ENCODE measurements around the gene IMPACT. TPM values are rescaled to one million over a fixed set of nuclear protein-coding genes. Genes with fewer than 3 reads are reported as not detected.

The IMPACT gene
- 10.8 TPM for polyA plus RNA-seq (2012; ENCODE audit: insufficient read length, low read depth)

GRCh38 chr18:24426398-24427294, at the start of gene IMPACT:
Gene IMPACT, plus strand, starts transcription at chr18:24426670. Its CDS starts 87 bp downstream, at chr18:24426757.
- peak; percentile 70; the same call in 1 of the 2 replicates for TF ChIP-seq TAF1 (IDR thresholded peaks at IDR 0.05; ENCODE audit: borderline replicate concordance, insufficient read depth, low read length)
- peak; percentile 91 for TF ChIP-seq FOXP2 (optimal IDR thresholded peaks at IDR 0.05; ENCODE audit: borderline replicate concordance, extremely low read depth, extremely low read length, insufficient read depth)
- peak; percentile 88 for TF ChIP-seq POLR2AphosphoS5 (IDR thresholded peaks at IDR 0.05; ENCODE audit: low read depth, low read length)
- no peak for TF ChIP-seq REST (IDR thresholded peaks at IDR 0.05; ENCODE audit: insufficient read depth in 1 of 2, low read depth in 2 of 2, low read length in 2 of 2)
- TF ChIP-seq SIN3A (IDR thresholded peaks at IDR 0.05; ENCODE audit: borderline replicate concordance, insufficient read depth, low read length) = no peak; the same call in 1 of the 2 replicates

- TF ChIP-seq TAF1 (IDR thresholded peaks at IDR 0.05; ENCODE audit: borderline replicate concordance, insufficient read depth, low read length) = no peak
These were observed 47.9 kb upstream of the IMPACT start for GRCh38 chr18:24378598-24378997.

GRCh38 chr18:24380163-24380747, 46.2 kb upstream of the IMPACT start:
- TF ChIP-seq REST (IDR thresholded peaks at IDR 0.05; ENCODE audit: insufficient read depth in 1 of 2, low read depth in 2 of 2, low read length in 2 of 2) = no peak
- no peak for TF ChIP-seq SIN3A (IDR thresholded peaks at IDR 0.05; ENCODE audit: borderline replicate concordance, insufficient read depth, low read length)

GRCh38 chr18:24381126-24381525, 45.3 kb upstream of the IMPACT start:
- no peak for TF ChIP-seq TAF1 (IDR thresholded peaks at IDR 0.05; ENCODE audit: borderline replicate concordance, insufficient read depth, low read length)
- no peak for TF ChIP-seq FOXP2 (optimal IDR thresholded peaks at IDR 0.05; ENCODE audit: borderline replicate concordance, extremely low read depth, extremely low read length, insufficient read depth)
- TF ChIP-seq SIN3A (IDR thresholded peaks at IDR 0.05; ENCODE audit: borderline replicate concordance, insufficient read depth, low read length) = no peak
- TF ChIP-seq POLR2AphosphoS5 (IDR thresholded peaks at IDR 0.05; ENCODE audit: low read depth, low read length) = no peak
- no peak for TF ChIP-seq REST (IDR thresholded peaks at IDR 0.05; ENCODE audit: insufficient read depth in 1 of 2, low read depth in 2 of 2, low read length in 2 of 2)

GRCh38 chr18:24386681-24387080, 39.8 kb upstream of the IMPACT start:
- TF ChIP-seq POLR2AphosphoS5 (IDR thresholded peaks at IDR 0.05; ENCODE audit: low read depth, low read length) (no peak), REST (IDR thresholded peaks at IDR 0.05; ENCODE audit: insufficient read depth in 1 of 2, low read depth in 2 of 2, low read length in 2 of 2) (no peak), SIN3A (IDR thresholded peaks at IDR 0.05; ENCODE audit: borderline replicate concordance, insufficient read depth, low read length) (no peak), FOXP2 (optimal IDR thresholded peaks at IDR 0.05; ENCODE audit: borderline replicate concordance, extremely low read depth, extremely low read length, insufficient read depth) (no peak), TAF1 (IDR thresholded peaks at IDR 0.05; ENCODE audit: borderline replicate concordance, insufficient read depth, low read length) (no peak)
